K562 (cell line): ENCODE measurements around the gene PBRM1. TPM values are rescaled to one million over a fixed set of nuclear protein-coding genes. Genes with fewer than 3 reads are reported as not detected.
A peak's percentile ranks its signal among the peaks of the same experiment; 100 is the strongest.

Experiments
- ATAC-seq: fragments of 200-7000 bp; cut with Tn5 transposase; 3 replicates; pipeline ENCODE4 v1.9.1; 2020; ENCODE audit warnings: moderate library complexity
- BruUV-seq: library from RNA; stranded (reverse); fragments of 400-500 nt; replicated peaks from 2 replicates; lab custom pipeline; 2021; lab: Mats Ljungman, UMichigan
- CTCF ChIA-PET: fragments of 300-600 bp; formaldehyde crosslinking; extraction: SDS; loops from one replicate; lab custom pipeline; 2021; ENCODE audit warnings: low intra/inter-chr PET ratio; lab: Yijun Ruan, JAX
- POLR2A ChIA-PET: fragments of 300-600, 350-650 bp; sonication (Branson Sonifier 250); formaldehyde crosslinking; extraction: SDS; loops from one replicate; lab custom pipeline; 2021; ENCODE audit warnings: antibody characterized with exemption, inconsistent platforms; lab: Yijun Ruan, JAX
- DNase-seq, 4 experiments: peaks; one replicate each; pipeline versions ENCODE4 v3.0.0 to v3.0.0-alpha.2; 2011 to 2018; ENCODE audit warnings: low spot score in 3 of 4, mixed read lengths in 3 of 4; ENCODE audit errors: extremely low read depth in 1 of 4
- FAIRE-seq: peaks from 2 replicates; lab custom pipeline; 2011; peaks lifted over from hg19 to GRCh38; lab: Jason Lieb, UNC
- H2AFZ ChIP-seq: 2 replicates; pipeline ENCODE4 v1.6.0; 2011; ENCODE audit warnings: low read depth, low read length, control low read depth, inconsistent platforms
- H3K27ac ChIP-seq: fragments of 200-600 bp; 3 replicates; pipeline ENCODE4 v1.8.0; 2011; ENCODE audit warnings: low read depth, mild to moderate bottlenecking, control low read depth, inconsistent platforms, low read length, moderate library complexity, mixed read lengths; ENCODE audit errors: extremely low read depth
- H3K27me3 ChIP-seq, 2 experiments: fragments of 300-600 bp in 1 of 2; 2 replicates in 1 of 2; 3 replicates in 1 of 2; pipeline versions ENCODE4 v1.6.0 to v1.8.0; 2011; ENCODE audit warnings: inconsistent platforms in 2 of 2, low read length in 2 of 2, mild to moderate bottlenecking in 1 of 2, mixed read lengths in 1 of 2, moderate library complexity in 1 of 2; ENCODE audit not compliant: control insufficient read depth in 2 of 2, insufficient read depth in 2 of 2
- H3K36me3 ChIP-seq: fragments of 300-600 bp; 3 replicates; pipeline ENCODE4 v1.8.0; 2011; ENCODE audit warnings: mild to moderate bottlenecking, low read length, inconsistent platforms; ENCODE audit not compliant: control insufficient read depth, insufficient read depth
- H3K4me1 ChIP-seq, 2 experiments: fragments of 200-600 bp in 1 of 2; replicated peaks in 1 of 2; 2 replicates in 1 of 2; 3 replicates in 1 of 2; pipeline versions ENCODE4 v1.5.1 to v1.8.0; 2011; ENCODE audit warnings: inconsistent platforms in 2 of 2, low read length in 2 of 2, mild to moderate bottlenecking in 1 of 2, mixed read lengths in 1 of 2, moderate library complexity in 1 of 2; ENCODE audit not compliant: control insufficient read depth in 2 of 2, insufficient read depth in 2 of 2
- H3K4me2 ChIP-seq: 2 replicates; pipeline ENCODE4 v1.6.1; 2011; ENCODE audit warnings: low read length, control low read depth, inconsistent platforms, mixed read lengths; ENCODE audit not compliant: insufficient read depth
- H3K4me3 ChIP-seq: fragments of 200-600 bp; sonication (generic), shearing (Covaris generic); 2 replicates; pipeline ENCODE4 v1.5.1; 2016; ENCODE audit warnings: control low read depth, inconsistent platforms
- H3K79me2 ChIP-seq: fragments of 200-600 bp; 3 replicates; pipeline ENCODE4 v1.8.0; 2011; ENCODE audit warnings: low read length, inconsistent platforms; ENCODE audit not compliant: control insufficient read depth, insufficient read depth
- H3K9ac ChIP-seq, 2 experiments: 2 replicates each; pipeline versions ENCODE4 v1.6.0 to v1.6.1; 2011; ENCODE audit warnings: low read depth in 2 of 2, low read length in 2 of 2, control low read depth in 1 of 2, inconsistent platforms in 1 of 2, mild to moderate bottlenecking in 1 of 2, mixed read lengths in 1 of 2; ENCODE audit not compliant: insufficient read depth in 1 of 2
- H3K9me1 ChIP-seq: one replicate; pipeline ENCODE4 v1.6.0; 2011; ENCODE audit warnings: inconsistent platforms, mild to moderate bottlenecking, low read length, moderate library complexity; ENCODE audit not compliant: control insufficient read depth, insufficient read depth
- H3K9me3 ChIP-seq: replicated peaks from 2 replicates; pipeline ENCODE4 v1.5.1; 2011; ENCODE audit warnings: low read depth, low read length, inconsistent platforms; ENCODE audit not compliant: control insufficient read depth, insufficient read depth
- H4K20me1 ChIP-seq: replicated peaks from 2 replicates; pipeline ENCODE4 v1.6.1; 2011; ENCODE audit warnings: low read length, inconsistent platforms, mixed read lengths; ENCODE audit not compliant: control insufficient read depth, insufficient read depth
- NCOA6 ChIP-seq: fragments of 450-650 bp; IDR thresholded peaks from 2 replicates; pipeline ENCODE4 v1.6.1; 2017; ENCODE audit warnings: mild to moderate bottlenecking
- NFRKB ChIP-seq: fragments of 450-650 bp; IDR thresholded peaks from 2 replicates; pipeline ENCODE4 v1.6.1; 2016; ENCODE audit warnings: low read depth
- POLR2AphosphoS2 ChIP-seq: IDR thresholded peaks from 2 replicates; pipeline ENCODE4 v1.6.1; 2012; ENCODE audit warnings: low read length, improper control_type of control experiment
- POLR2G ChIP-seq: fragments of 200-400 bp; formaldehyde crosslinking; IDR thresholded peaks from 2 replicates; pipeline ENCODE4 v1.6.1; 2017; ENCODE audit warnings: low read depth, mild to moderate bottlenecking, antibody characterized with exemption, low read length, moderate library complexity
- ZNF311 ChIP-seq: fragments of 250-450 bp; sonication (Bioruptor Pico); IDR thresholded peaks from 2 replicates; pipeline ENCODE4 v1.4.0; 2020; ENCODE audit warnings: mild to moderate bottlenecking, moderate library complexity
- WGBS: fragments of 100-300 bp; shearing (Covaris generic); methylation state at CpG from one replicate; pipeline ENCODE4 v1.1.6; 2016; ENCODE audit warnings: low coverage, mixed read lengths; ENCODE audit not compliant: insufficient coverage; ENCODE audit errors: missing lambda C conversion rate; 5-methylcytosine and 5-hydroxymethylcytosine counted together
- in situ Hi-C: fragments of 300-500 bp; cut with MboI; formaldehyde crosslinking; loops from 4 replicates; pipeline ENCODE4 v1.15.0; 2018; ENCODE audit warnings: inconsistent platforms, mixed read lengths
- intact Hi-C: fragments of 100-400 bp; cut with micrococcal nuclease; formaldehyde crosslinking; loops from 2 replicates; pipeline ENCODE4 v1.14.2; 2022
- polyA plus RNA-seq, 8 experiments: library from polyadenylated mRNA; depleted of rRNA in 4 of 8; stranded (reverse) in 5 of 8; unstranded in 3 of 8; fragments of >200 nt; fragmentation: Nextera tagmentation in 2 of 8; fragmentation: Illumina TruSeq in 1 of 8; extraction: Ambion mirVana in 2 of 8; extraction: Trizol in 1 of 8; gene quantifications; 2 replicates each; pipeline versions ENCODE4 v1.2.1 to v1.2.3, GENCODE V29; 2011 to 2014; ENCODE audit warnings: inconsistent platforms in 1 of 8, missing spikeins in 1 of 8
- total RNA-seq, 7 experiments: library from RNA; depleted of rRNA in 6 of 7; stranded (reverse); fragments of >200 nt in 6 of 7; fragmentation: Illumina TruSeq in 2 of 7; extraction: Trizol in 2 of 7; gene quantifications; 2 replicates each; pipeline versions ENCODE4 v1.2.1 to v1.2.3, GENCODE V29; 2011 to 2021; ENCODE audit warnings: low replicate concordance in 1 of 7

Gene PBRM1
- total and polyA plus RNA-seq, 9 of the 15 experiments (the other 6 are each of a cell fraction or from before 2014, with no cell fraction given) = 3.9 to 31.8 (median 19.0) TPM

GRCh38 chr3:52528586-52529375 is 156.9 kb downstream of the PBRM1 start:
- in situ Hi-C loops = no loop called here
- Histone ChIP-seq H3K9me3 (no peaks in the 10 kb centered on the region), H3K4me2 (no peak overlapping the region), H3K27ac (no peak overlapping the region), H3K9ac (peak overlapping the region in 1 of 2 experiments; percentile 35; a peak in 2 of 4 replicates), H4K20me1 (peaks cover 12% of the 10 kb centered on the region; the same call in 1 of the 2 replicates), H3K4me1 (peaks cover 12 to 59% of the 10 kb centered on the region in 2 experiments), H3K9me1 (peaks cover 17% of the 10 kb centered on the region), H2AFZ (no peak overlapping the region), H3K4me3 (no peak overlapping the region), H3K27me3 (no peaks in the 10 kb centered on the region), H3K79me2 (peaks cover 45% of the 10 kb centered on the region), H3K36me3 (peaks cover 82% of the 10 kb centered on the region; the same call in 2 of the 3 replicates)
- intact Hi-C loops = no loop called here
- POLR2A ChIA-PET = no interaction called here
- DNase-seq (no peak), ATAC-seq (no peak), FAIRE-seq (no peak)
- WGBS = 96% methylated on average over 6 of the region's 25 CpGs
- BruUV-seq = no TSS peak
- CTCF ChIA-PET = no interaction called here
- no peak for TF ChIP-seq NCOA6
- TF ChIP-seq NFRKB = no peak
- TF ChIP-seq POLR2G = peak; percentile 37; the same call in 1 of the 2 replicates
- no peak for TF ChIP-seq ZNF311 (CRISPR knock-in tag)
- no peak for TF ChIP-seq POLR2AphosphoS2
